ENCODE measurements around the gene RIC8A.

GRCh38 chr11:212150-213100, 4.9 kb downstream of the RIC8A start:
- no peak for TF ChIP-seq CTCF (IDR thresholded peaks at IDR 0.05 in 2 of 3, conservative IDR thresholded peaks at IDR 0.05 in 1 of 3; ENCODE audit: insufficient read depth in 2 of 3, low read depth in 1 of 3, low read length in 3 of 3)
- no peak for TF ChIP-seq GMEB1 (CRISPR knock-in tag; IDR thresholded peaks at IDR 0.05)
- TF ChIP-seq ZNF253 (CRISPR knock-in tag; conservative IDR thresholded peaks at IDR 0.05): no peak
- TF ChIP-seq YY1 (IDR thresholded peaks at IDR 0.05; ENCODE audit: borderline replicate concordance in 1 of 3, control insufficient read depth in 1 of 3, extremely low read depth in 1 of 3, insufficient read depth in 3 of 3, insufficient read length in 1 of 3, insufficient replicate concordance in 2 of 3, low read depth in 1 of 3, low read length in 2 of 3): no peak
- no peak for TF ChIP-seq SIN3A (IDR thresholded peaks at IDR 0.05; ENCODE audit: borderline replicate concordance in 2 of 2, control insufficient read depth in 1 of 2, low read depth in 2 of 2, low read length in 2 of 2)
